Measurements from ENCODE around the gene COQ8B. TPM values are rescaled to one million over a fixed set of nuclear protein-coding genes. Genes with fewer than 3 reads are reported as not detected.

COQ8B gene
- total RNA-seq, 1 experiment from 2014 or later: 62.9 TPM

DNA sequence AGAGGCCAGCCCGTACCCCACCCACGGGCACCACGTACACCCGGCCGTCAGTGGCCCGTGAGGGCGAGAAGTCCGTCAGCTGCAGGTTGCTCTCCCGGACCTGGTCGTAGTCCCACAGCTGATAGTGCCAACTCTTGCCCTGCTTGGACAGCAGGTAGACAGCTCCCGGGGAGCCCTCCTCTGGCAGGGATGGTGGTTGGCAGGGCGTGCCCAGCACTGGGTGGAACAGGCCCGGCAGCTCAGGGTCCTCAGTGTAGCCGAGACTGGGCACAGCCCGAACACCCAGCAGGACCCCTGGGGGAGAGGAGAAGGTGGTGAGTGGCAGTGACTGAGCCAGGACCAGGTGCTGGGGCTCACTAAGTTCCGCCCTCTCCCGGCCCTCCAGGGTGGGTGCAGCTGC is 25.8 kb upstream of the COQ8B start:
- no peaks in the 10 kb centered on the region for H3K27me3 Mint-ChIP-seq (ENCODE audit: low read depth)
- ChIA-PET CTCF (interaction anchor here (0.7 to 4.3 kb wide), 7 partner anchors 10 to 79 kb away, joined by 3 to 22 read pairs (median 4); partner anchors contain the start of genes EGLN2 and RAB4B), POLR2A (interaction anchor here (0.5 to 1.6 kb wide), 4 partner anchors 14 to 198 kb away, joined by 3 to 4 read pairs (median 3); partner anchors contain the start of genes COQ8B and ITPKC)
- no peaks in the 10 kb centered on the region for H3K9me3 Mint-ChIP-seq
- peaks cover 17% of the 10 kb centered on the region for H3K4me1 Mint-ChIP-seq
- TF ChIP-seq GTF2I (CRISPR knock-in tag; conservative IDR thresholded peaks at IDR 0.05) (no peak), OVOL2 (CRISPR knock-in tag; IDR thresholded peaks at IDR 0.05; ENCODE audit: borderline replicate concordance) (no peak), NR2C2 (CRISPR knock-in tag; IDR thresholded peaks at IDR 0.05) (no peak), ZNF512 (CRISPR knock-in tag; IDR thresholded peaks at IDR 0.05; ENCODE audit: borderline replicate concordance) (no peak), NR1H2 (CRISPR knock-in tag; IDR thresholded peaks at IDR 0.05) (no peak), NFATC4 (CRISPR knock-in tag; IDR thresholded peaks at IDR 0.05) (no peak), ZNF232 (CRISPR knock-in tag; IDR thresholded peaks at IDR 0.05) (no peak), TCF7 (CRISPR knock-in tag; IDR thresholded peaks at IDR 0.05; ENCODE audit: low read depth) (no peak), ZBTB43 (CRISPR knock-in tag; IDR thresholded peaks at IDR 0.05) (no peak), EMX1 (CRISPR knock-in tag; IDR thresholded peaks at IDR 0.05) (no peak)
- TF ChIP-seq, protein P1, sequence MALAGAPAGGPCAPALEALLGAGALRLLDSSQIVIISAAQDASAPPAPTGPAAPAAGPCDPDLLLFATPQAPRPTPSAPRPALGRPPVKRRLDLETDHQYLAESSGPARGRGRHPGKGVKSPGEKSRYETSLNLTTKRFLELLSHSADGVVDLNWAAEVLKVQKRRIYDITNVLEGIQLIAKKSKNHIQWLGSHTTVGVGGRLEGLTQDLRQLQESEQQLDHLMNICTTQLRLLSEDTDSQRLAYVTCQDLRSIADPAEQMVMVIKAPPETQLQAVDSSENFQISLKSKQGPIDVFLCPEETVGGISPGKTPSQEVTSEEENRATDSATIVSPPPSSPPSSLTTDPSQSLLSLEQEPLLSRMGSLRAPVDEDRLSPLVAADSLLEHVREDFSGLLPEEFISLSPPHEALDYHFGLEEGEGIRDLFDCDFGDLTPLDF (CRISPR knock-in tag; IDR thresholded peaks at IDR 0.05): no peak
- TF ChIP-seq, protein P2, sequence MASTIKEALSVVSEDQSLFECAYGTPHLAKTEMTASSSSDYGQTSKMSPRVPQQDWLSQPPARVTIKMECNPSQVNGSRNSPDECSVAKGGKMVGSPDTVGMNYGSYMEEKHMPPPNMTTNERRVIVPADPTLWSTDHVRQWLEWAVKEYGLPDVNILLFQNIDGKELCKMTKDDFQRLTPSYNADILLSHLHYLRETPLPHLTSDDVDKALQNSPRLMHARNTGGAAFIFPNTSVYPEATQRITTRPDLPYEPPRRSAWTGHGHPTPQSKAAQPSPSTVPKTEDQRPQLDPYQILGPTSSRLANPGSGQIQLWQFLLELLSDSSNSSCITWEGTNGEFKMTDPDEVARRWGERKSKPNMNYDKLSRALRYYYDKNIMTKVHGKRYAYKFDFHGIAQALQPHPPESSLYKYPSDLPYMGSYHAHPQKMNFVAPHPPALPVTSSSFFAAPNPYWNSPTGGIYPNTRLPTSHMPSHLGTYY (CRISPR knock-in tag; IDR thresholded peaks at IDR 0.05): no peak
- TF ChIP-seq, protein P3, sequence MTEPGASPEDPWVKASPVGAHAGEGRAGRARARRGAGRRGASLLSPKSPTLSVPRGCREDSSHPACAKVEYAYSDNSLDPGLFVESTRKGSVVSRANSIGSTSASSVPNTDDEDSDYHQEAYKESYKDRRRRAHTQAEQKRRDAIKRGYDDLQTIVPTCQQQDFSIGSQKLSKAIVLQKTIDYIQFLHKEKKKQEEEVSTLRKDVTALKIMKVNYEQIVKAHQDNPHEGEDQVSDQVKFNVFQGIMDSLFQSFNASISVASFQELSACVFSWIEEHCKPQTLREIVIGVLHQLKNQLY (CRISPR knock-in tag; IDR thresholded peaks at IDR 0.05): no peak
- no peak overlapping the region for H3K4me3 Mint-ChIP-seq
- no peak for DNase-seq (ENCODE audit: low spot score)
- H3K36me3 Mint-ChIP-seq: peaks cover 12% of the 10 kb centered on the region
- no peak for ATAC-seq
- H3K27ac Mint-ChIP-seq: no peak overlapping the region

GRCh38 chr19:40741527-40742390 is 25.1 kb upstream of the COQ8B start:
- DNase-seq (ENCODE audit: low spot score) (no peak), ATAC-seq (no peak)
- Mint-ChIP-seq H3K4me1 (peaks cover 17% of the 10 kb centered on the region), H3K27ac (peak overlapping the region; percentile 84), H3K4me3 (no peak overlapping the region), H3K9me3 (no peaks in the 10 kb centered on the region), H3K36me3 (peaks cover 17% of the 10 kb centered on the region), H3K27me3 (ENCODE audit: low read depth) (no peaks in the 10 kb centered on the region)
- POLR2A ChIA-PET: interaction anchor here (0.7 to 1.6 kb wide), 4 partner anchors 9 to 78 kb away, joined by 3 to 4 read pairs (median 3); partner anchors contain the start of genes COQ8B, ITPKC and SNRPA
- CTCF ChIA-PET: interaction anchor here (0.7 to 4.3 kb wide), 7 partner anchors 11 to 78 kb away, joined by 3 to 22 read pairs (median 4); partner anchors contain the start of genes EGLN2 and RAB4B
- TF ChIP-seq, protein P4, sequence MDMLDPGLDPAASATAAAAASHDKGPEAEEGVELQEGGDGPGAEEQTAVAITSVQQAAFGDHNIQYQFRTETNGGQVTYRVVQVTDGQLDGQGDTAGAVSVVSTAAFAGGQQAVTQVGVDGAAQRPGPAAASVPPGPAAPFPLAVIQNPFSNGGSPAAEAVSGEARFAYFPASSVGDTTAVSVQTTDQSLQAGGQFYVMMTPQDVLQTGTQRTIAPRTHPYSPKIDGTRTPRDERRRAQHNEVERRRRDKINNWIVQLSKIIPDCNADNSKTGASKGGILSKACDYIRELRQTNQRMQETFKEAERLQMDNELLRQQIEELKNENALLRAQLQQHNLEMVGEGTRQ (CRISPR knock-in tag; IDR thresholded peaks at IDR 0.05): 0 out of 2 replicates have a peak, but pooled peaks have one; percentile 14
- TF ChIP-seq IRF2 (CRISPR knock-in tag; IDR thresholded peaks at IDR 0.05; ENCODE audit: borderline replicate concordance, low read depth) (no peak), USF1 (CRISPR knock-in tag; IDR thresholded peaks at IDR 0.05) (peak; percentile 71), SOX15 (CRISPR knock-in tag; IDR thresholded peaks at IDR 0.05) (no peak), TP53 (CRISPR knock-in tag; IDR thresholded peaks at IDR 0.05) (no peak), ZMAT4 (CRISPR knock-in tag; IDR thresholded peaks at IDR 0.05) (no peak), MXD4 (CRISPR knock-in tag; IDR thresholded peaks at IDR 0.05; ENCODE audit: borderline replicate concordance) (no peak), FOXP1 (CRISPR knock-in tag; IDR thresholded peaks at IDR 0.05; ENCODE audit: borderline replicate concordance) (no peak), ZNF423 (CRISPR knock-in tag; IDR thresholded peaks at IDR 0.05) (no peak)

Measured in WTC11 (cell line).